Smooth muscle cell (in vitro differentiated cells): Measurements from ENCODE around the gene KAZN. TPM values are rescaled to one million over a fixed set of nuclear protein-coding genes. Genes with fewer than 3 reads are reported as not detected.

Experiments used
- DNase-seq: peaks from one replicate; lab custom pipeline; 2025; ENCODE audit not compliant: unreplicated experiment; lab: John Stamatoyannopoulos, UW
- H2AFZ ChIP-seq: fragments of 200-600 bp; sonication (generic); 2 replicates; pipeline ENCODE4 v1.6.0; 2016; ENCODE audit warnings: antibody characterized with exemption, low read depth, mild to moderate bottlenecking
- H3F3A ChIP-seq: fragments of 200-600 bp; sonication (generic); 2 replicates; pipeline ENCODE4 v1.6.0; 2017; ENCODE audit warnings: antibody characterized with exemption, low read depth
- H3K27ac ChIP-seq: fragments of 200-600 bp; sonication (generic); 2 replicates; pipeline ENCODE4 v1.5.1; 2016; ENCODE audit warnings: low read depth, mild to moderate bottlenecking
- H3K27me3 ChIP-seq: fragments of 200-600 bp; sonication (generic); 2 replicates; pipeline ENCODE4 v1.6.1; 2016; ENCODE audit warnings: low read depth, mild to moderate bottlenecking
- H3K36me3 ChIP-seq: fragments of 200-600 bp; sonication (generic); 2 replicates; pipeline ENCODE4 v1.5.1; 2016; ENCODE audit warnings: low read depth
- H3K4me1 ChIP-seq: fragments of 200-600 bp; sonication (generic); 2 replicates; pipeline ENCODE4 v1.5.1; 2016; ENCODE audit warnings: low read depth
- H3K4me2 ChIP-seq: fragments of 200-600 bp; sonication (generic); 2 replicates; pipeline ENCODE4 v1.6.0; 2016; ENCODE audit warnings: mild to moderate bottlenecking
- H3K4me3 ChIP-seq: fragments of 200-600 bp; sonication (generic); 2 replicates; pipeline ENCODE4 v1.5.1; 2016; ENCODE audit warnings: mild to moderate bottlenecking
- H3K79me2 ChIP-seq: fragments of 200-600 bp; sonication (generic); 2 replicates; pipeline ENCODE4 v1.6.0; 2016; ENCODE audit warnings: low read depth, mild to moderate bottlenecking
- H3K9ac ChIP-seq: fragments of 200-600 bp; sonication (generic); 2 replicates; pipeline ENCODE4 v1.6.0; 2016; ENCODE audit warnings: low read depth
- H3K9me3 ChIP-seq: fragments of 200-600 bp; sonication (generic); replicated peaks from 2 replicates; pipeline ENCODE4 v1.5.1; 2016; ENCODE audit warnings: low read depth
- H4K20me1 ChIP-seq: fragments of 200-600 bp; sonication (generic); 2 replicates; pipeline ENCODE4 v1.6.0; 2016; ENCODE audit warnings: low read depth
- CTCF ChIP-seq: fragments of 200-600 bp; sonication (generic); IDR thresholded peaks from 2 replicates; pipeline ENCODE4 v1.5.1; 2017; ENCODE audit warnings: borderline replicate concordance, mild to moderate bottlenecking, antibody characterized with exemption; ENCODE audit not compliant: insufficient read depth, poor library complexity, severe bottlenecking
- WGBS: methylation state at CpG from one replicate; pipeline ENCODE4 v1.1.7; 2016; ENCODE audit warnings: low lambda C conversion rate; 5-methylcytosine and 5-hydroxymethylcytosine counted together
- polyA plus RNA-seq: library from polyadenylated mRNA; unstranded; fragments of >200 nt; fragmentation: Nextera tagmentation; extraction: Ambion mirVana; gene quantifications from 2 replicates; pipeline ENCODE4 v1.2.1, GENCODE V29; 2016
- total RNA-seq: library from RNA; depleted of rRNA; stranded (reverse); fragments of >200 nt; gene quantifications from 2 replicates; pipeline ENCODE4 v1.2.3, GENCODE V29; 2014

KAZN gene
- total and polyA plus RNA-seq, 2 experiments from 2014 or later, result 6.3 to 8.2 TPM

- no peak overlapping the region for H3K4me3 ChIP-seq
- H2AFZ ChIP-seq, result no peak overlapping the region
- H3K4me1 ChIP-seq, result peaks cover 12% of the 10 kb centered on the region
- H3K36me3 ChIP-seq, result no peaks in the 10 kb centered on the region
- no peak overlapping the region for H3K9ac ChIP-seq
- H3K9me3 ChIP-seq, result no peaks in the 10 kb centered on the region
- H4K20me1 ChIP-seq, result no peaks in the 10 kb centered on the region
- no peaks in the 10 kb centered on the region for H3K79me2 ChIP-seq
- H3K4me2 ChIP-seq, result no peak overlapping the region
- no peak for TF ChIP-seq CTCF
- no peak for DNase-seq
- WGBS, result 91% methylated on average over 7 of the region's 7 CpGs
- H3K27me3 ChIP-seq, result peaks cover 6% of the 10 kb centered on the region
- H3K27ac ChIP-seq, result no peak overlapping the region
- no peaks in the 10 kb centered on the region for H3F3A ChIP-seq
These were observed 126.2 kb downstream of the KAZN start for GRCh38 chr1:14724678-14725077.

GRCh38 chr1:14725238-14725637 is 126.8 kb downstream of the KAZN start:
- H3K4me1 ChIP-seq, result peaks cover 12% of the 10 kb centered on the region
- peaks cover 6% of the 10 kb centered on the region for H3K27me3 ChIP-seq
- 96% methylated on average over 1 of the region's 1 CpG for WGBS
- no peak for TF ChIP-seq CTCF
- H3K4me2 ChIP-seq, result no peak overlapping the region
- no peaks in the 10 kb centered on the region for H4K20me1 ChIP-seq
- no peak overlapping the region for H3K27ac ChIP-seq
- no peaks in the 10 kb centered on the region for H3K36me3 ChIP-seq
- DNase-seq, result no peak
- H3K9ac ChIP-seq, result no peak overlapping the region
- no peaks in the 10 kb centered on the region for H3F3A ChIP-seq
- H3K4me3 ChIP-seq, result no peak overlapping the region
- H3K79me2 ChIP-seq, result no peaks in the 10 kb centered on the region
- no peak overlapping the region for H2AFZ ChIP-seq
- no peaks in the 10 kb centered on the region for H3K9me3 ChIP-seq

GRCh38 chr1:14725695-14726094 is 127.2 kb downstream of the KAZN start:
- 30% methylated on average over 2 of the region's 2 CpGs for WGBS
- Histone ChIP-seq H3K4me2 (no peak overlapping the region), H3K9ac (no peak overlapping the region), H2AFZ (no peak overlapping the region), H3K79me2 (no peaks in the 10 kb centered on the region), H3K4me1 (peaks cover 12% of the 10 kb centered on the region), H3K27me3 (peaks cover 6% of the 10 kb centered on the region), H3F3A (no peaks in the 10 kb centered on the region), H4K20me1 (no peaks in the 10 kb centered on the region), H3K36me3 (no peaks in the 10 kb centered on the region), H3K4me3 (no peak overlapping the region), H3K27ac (no peak overlapping the region), H3K9me3 (no peaks in the 10 kb centered on the region)
- TF ChIP-seq CTCF, result no peak
- DNase-seq, result no peak

- WGBS, result 52% methylated on average over 6 of the region's 6 CpGs
- H3K4me1 ChIP-seq, result peaks cover 12% of the 10 kb centered on the region
- no peaks in the 10 kb centered on the region for H4K20me1 ChIP-seq
- H3K9me3 ChIP-seq, result no peaks in the 10 kb centered on the region
- no peaks in the 10 kb centered on the region for H3F3A ChIP-seq
- no peak overlapping the region for H2AFZ ChIP-seq
- DNase-seq, result no peak
- no peak overlapping the region for H3K27ac ChIP-seq
- peaks cover 6% of the 10 kb centered on the region for H3K27me3 ChIP-seq
- TF ChIP-seq CTCF, result no peak
- H3K9ac ChIP-seq, result no peak overlapping the region
- no peaks in the 10 kb centered on the region for H3K79me2 ChIP-seq
- no peak overlapping the region for H3K4me2 ChIP-seq
- no peak overlapping the region for H3K4me3 ChIP-seq
- H3K36me3 ChIP-seq, result no peaks in the 10 kb centered on the region
These were observed 128.1 kb downstream of the KAZN start for GRCh38 chr1:14726606-14727005.
